ENCODE measurements around the gene DDR1.
"Not testable (repeated sequence)": the region's sequence is repeated elsewhere in the genome, so short reads cannot be mapped to it uniquely, and the experiment has no call there.

The DDR1 gene

GRCh38 chr6:30864325-30864724 is 20.0 kb upstream of the DDR1 start:
- H3K4me3 ChIP-seq (replicated peaks; ENCODE audit: low read depth, low read length), result no peak overlapping the region
- TF ChIP-seq CTCF (IDR thresholded peaks at IDR 0.05; ENCODE audit: low read length, missing control alignments), result no peak
- DNase-seq (ENCODE audit: low read depth), result no peak

DNA sequence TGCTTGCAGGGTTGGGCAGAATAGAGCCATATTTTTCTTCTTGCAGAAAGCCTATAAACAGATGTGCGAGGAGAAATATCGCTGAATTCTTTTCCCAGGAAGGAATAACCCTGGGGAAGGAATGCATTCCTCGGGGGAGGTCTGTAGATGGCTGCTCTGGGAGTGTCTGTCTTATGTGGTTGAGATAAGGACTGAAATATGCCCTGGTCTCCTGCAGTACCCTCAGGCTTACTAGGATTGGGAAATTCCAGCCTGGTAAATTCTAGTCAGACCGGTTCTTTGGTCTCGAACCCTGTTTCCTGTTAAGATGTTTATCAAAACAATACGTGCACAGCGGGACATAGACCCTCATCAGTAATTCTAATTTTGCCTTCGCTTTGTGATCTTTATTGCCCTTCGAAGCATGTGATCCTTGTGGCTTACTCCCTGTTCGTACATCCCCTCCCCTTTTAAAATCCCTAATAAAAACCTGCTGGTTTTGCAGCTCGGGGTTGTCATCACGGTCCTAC is 15.0 kb upstream of the DDR1 start:
- DNase-seq (ENCODE audit: low read depth); H3K4me3 ChIP-seq (replicated peaks; ENCODE audit: low read depth, low read length): not testable (repeated sequence)

GRCh38 chr6:30870546-30870945 is 13.8 kb upstream of the DDR1 start:
- TF ChIP-seq CTCF (IDR thresholded peaks at IDR 0.05; ENCODE audit: low read length, missing control alignments), result no peak
- H3K4me3 ChIP-seq (replicated peaks; ENCODE audit: low read depth, low read length), result no peak overlapping the region
- DNase-seq (ENCODE audit: low read depth), result no peak

- DNase-seq (ENCODE audit: low read depth), result no peak
- no peak for TF ChIP-seq CTCF (IDR thresholded peaks at IDR 0.05; ENCODE audit: low read length, missing control alignments)
- no peak overlapping the region for H3K4me3 ChIP-seq (replicated peaks; ENCODE audit: low read depth, low read length)
These were observed 12.6 kb upstream of the DDR1 start for GRCh38 chr6:30871592-30872183.

DNA sequence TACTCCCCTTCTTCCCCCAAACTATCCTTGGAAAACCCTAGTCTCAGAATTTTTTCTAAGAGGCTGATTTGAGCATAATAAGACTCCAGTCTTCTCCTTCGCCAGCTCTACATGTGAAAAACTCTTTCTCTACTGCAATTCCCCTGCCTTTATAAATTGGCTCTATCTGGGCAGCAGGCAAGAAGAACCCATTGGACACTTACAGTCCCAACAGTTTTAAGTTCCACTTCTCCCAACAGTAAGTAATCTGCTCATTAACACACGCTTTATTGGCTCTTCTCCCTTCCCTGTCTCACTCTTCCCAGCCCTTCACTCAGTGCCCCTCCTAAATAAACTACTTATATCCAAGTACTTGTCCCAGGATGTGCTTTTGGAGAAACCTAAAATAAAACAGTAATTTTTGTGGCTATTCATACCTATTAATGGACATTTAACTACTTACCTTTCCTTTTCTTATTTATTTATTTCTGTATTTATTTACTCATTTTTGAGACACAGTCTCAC is 11.1 kb upstream of the DDR1 start:
- no peak for DNase-seq (ENCODE audit: low read depth)
- TF ChIP-seq CTCF (IDR thresholded peaks at IDR 0.05; ENCODE audit: low read length, missing control alignments), result no peak
- no peak overlapping the region for H3K4me3 ChIP-seq (replicated peaks; ENCODE audit: low read depth, low read length)

GRCh38 chr6:30873795-30874194 is 10.5 kb upstream of the DDR1 start:
- not testable (repeated sequence) for DNase-seq (ENCODE audit: low read depth); H3K4me3 ChIP-seq (replicated peaks; ENCODE audit: low read depth, low read length)

GRCh38 chr6:30875244-30876038 is 8.9 kb upstream of the DDR1 start:
- no peak for TF ChIP-seq CTCF (IDR thresholded peaks at IDR 0.05; ENCODE audit: low read length, missing control alignments)
- no peak for DNase-seq (ENCODE audit: low read depth)
- no peak overlapping the region for H3K4me3 ChIP-seq (replicated peaks; ENCODE audit: low read depth, low read length)

Data from fibroblast of pulmonary artery (primary cell).